Gastrocnemius medialis (tissue), 4 donors: ENCODE data around the gene ZNF592.

Experiments
- CTCF ChIP-seq, 5 experiments: fragments of 450-650 bp in 3 of 5; fragments of 200-600 bp in 2 of 5; sonication (generic) in 2 of 5; IDR thresholded peaks in 4 of 5; conservative IDR thresholded peaks in 1 of 5; 1 replicate in 4 of 5; 2 replicates in 1 of 5; pipeline ENCODE4 v1.5.1; 2016 to 2019; ENCODE audit warnings: antibody characterized with exemption in 5 of 5, mild to moderate bottlenecking in 3 of 5, moderate library complexity in 3 of 5
- POLR2A ChIP-seq, 2 donors: fragments of 450-650 bp; IDR thresholded peaks; one replicate each; pipeline ENCODE4 v1.6.1; 2017; ENCODE audit warnings: antibody characterized with exemption in 2 of 2, mild to moderate bottlenecking in 2 of 2, moderate library complexity in 2 of 2

GRCh38 chr15:84716036-84716732, 32.2 kb upstream of the ZNF592 start, which contains the start of gene SEC11A:
- TF ChIP-seq CTCF (IDR thresholded peaks at IDR 0.05 in 4 of 5, conservative IDR thresholded peaks at IDR 0.05 in 1 of 5), result no peak
- TF ChIP-seq POLR2A (IDR thresholded peaks at IDR 0.05), result peak; percentile 72 to 80
